ENCODE measurements around the gene BDKRB2. TPM values are rescaled to one million over a fixed set of nuclear protein-coding genes. Genes with fewer than 3 reads are reported as not detected.

The BDKRB2 gene
- total and polyA plus RNA-seq, 2 experiments from 2014 or later, result 12.4 to 14.4 TPM

DNA sequence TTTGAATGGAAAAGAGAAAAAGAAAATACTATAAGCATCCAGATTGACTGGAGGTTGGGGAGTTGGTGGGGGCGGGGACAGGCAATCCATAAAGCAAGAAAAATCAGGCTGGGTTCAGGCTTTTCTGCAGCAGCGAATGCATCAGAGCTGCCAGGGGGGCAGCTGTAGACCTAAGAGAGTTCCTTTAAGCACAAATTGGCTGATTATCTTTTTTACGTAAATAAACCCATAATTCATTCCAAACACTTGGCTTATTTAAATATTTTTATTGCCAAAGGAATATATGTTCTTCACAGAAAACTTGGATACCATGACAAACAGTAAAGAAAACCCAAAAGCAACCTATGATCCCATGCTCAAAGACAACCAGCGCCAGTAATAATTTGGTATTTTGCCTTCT is 10.2 kb downstream of the BDKRB2 start:
- H3K9me2 ChIP-seq (ENCODE audit: insufficient read depth), result no peaks in the 10 kb centered on the region
- peaks cover 16% of the 10 kb centered on the region for H3F3A ChIP-seq (ENCODE audit: insufficient read depth)
- H3K27me3 ChIP-seq (replicated peaks; ENCODE audit: insufficient read depth), result no peaks in the 10 kb centered on the region
- H3K4me2 ChIP-seq (ENCODE audit: unreplicated experiment), result no peak overlapping the region
- WGBS, 2 experiments (ENCODE audit: low coverage in 1 of 2, low lambda C conversion rate in 2 of 2, missing lambda C conversion rate in 2 of 2), result 96 to 99% methylated on average over 4 of the region's 4 CpGs
- H3K27ac ChIP-seq, result peak overlapping the region; percentile 69
- H4K20me1 ChIP-seq (ENCODE audit: insufficient read depth), result no peaks in the 10 kb centered on the region
- no peaks in the 10 kb centered on the region for H3K9me3 ChIP-seq (ENCODE audit: low read depth)
- no peak overlapping the region for H2AFZ ChIP-seq
- no peak overlapping the region for H3K4me3 ChIP-seq
- H3K79me2 ChIP-seq (ENCODE audit: insufficient read depth), result peaks cover 30% of the 10 kb centered on the region
- H3K36me3 ChIP-seq (ENCODE audit: low read depth), result peaks cover 3% of the 10 kb centered on the region; the same call in 1 of the 2 replicates
- H3K9ac ChIP-seq, result peak overlapping the region; percentile 19; the same call in 1 of the 2 replicates
- in situ Hi-C loops (cut with MboI), result no loop called here
- no peak for DNase-seq
- H3K4me1 ChIP-seq (ENCODE audit: insufficient read depth), result peaks cover 13% of the 10 kb centered on the region
- no peak for TF ChIP-seq EZH2phosphoT487 (IDR thresholded peaks at IDR 0.05; ENCODE audit: insufficient read depth, low read depth)
- no peak for TF ChIP-seq EZH2 (IDR thresholded peaks at IDR 0.05; ENCODE audit: insufficient read depth, poor library complexity, severe bottlenecking)

GRCh38 chr14:96215452-96216244 is 11.0 kb downstream of the BDKRB2 start:
- no peak overlapping the region for H3K4me3 ChIP-seq
- peak; percentile 63 for DNase-seq
- peak overlapping the region; percentile 52; the same call in 1 of the 2 replicates for H3K9ac ChIP-seq
- no peaks in the 10 kb centered on the region for H4K20me1 ChIP-seq (ENCODE audit: insufficient read depth)
- peaks cover 22% of the 10 kb centered on the region for H3K79me2 ChIP-seq (ENCODE audit: insufficient read depth)
- H3K9me3 ChIP-seq (ENCODE audit: low read depth), result no peaks in the 10 kb centered on the region
- WGBS, 2 experiments (ENCODE audit: low coverage in 1 of 2, low lambda C conversion rate in 2 of 2, missing lambda C conversion rate in 2 of 2), result 52 to 53% methylated on average over 7 of the region's 7 CpGs
- H2AFZ ChIP-seq, result no peak overlapping the region
- H3K4me2 ChIP-seq (ENCODE audit: unreplicated experiment), result no peak overlapping the region
- peaks cover 3% of the 10 kb centered on the region; the same call in 1 of the 2 replicates for H3K36me3 ChIP-seq (ENCODE audit: low read depth)
- H3K27me3 ChIP-seq (replicated peaks; ENCODE audit: insufficient read depth), result no peaks in the 10 kb centered on the region
- in situ Hi-C loops (cut with MboI), result no loop called here
- TF ChIP-seq EZH2phosphoT487 (IDR thresholded peaks at IDR 0.05; ENCODE audit: insufficient read depth, low read depth), result no peak
- no peak for TF ChIP-seq EZH2 (IDR thresholded peaks at IDR 0.05; ENCODE audit: insufficient read depth, poor library complexity, severe bottlenecking)
- peak overlapping the region; percentile 69 for H3K27ac ChIP-seq
- H3K9me2 ChIP-seq (ENCODE audit: insufficient read depth), result no peaks in the 10 kb centered on the region
- H3F3A ChIP-seq (ENCODE audit: insufficient read depth), result peaks cover 16% of the 10 kb centered on the region
- peaks cover 13% of the 10 kb centered on the region for H3K4me1 ChIP-seq (ENCODE audit: insufficient read depth)

DNA sequence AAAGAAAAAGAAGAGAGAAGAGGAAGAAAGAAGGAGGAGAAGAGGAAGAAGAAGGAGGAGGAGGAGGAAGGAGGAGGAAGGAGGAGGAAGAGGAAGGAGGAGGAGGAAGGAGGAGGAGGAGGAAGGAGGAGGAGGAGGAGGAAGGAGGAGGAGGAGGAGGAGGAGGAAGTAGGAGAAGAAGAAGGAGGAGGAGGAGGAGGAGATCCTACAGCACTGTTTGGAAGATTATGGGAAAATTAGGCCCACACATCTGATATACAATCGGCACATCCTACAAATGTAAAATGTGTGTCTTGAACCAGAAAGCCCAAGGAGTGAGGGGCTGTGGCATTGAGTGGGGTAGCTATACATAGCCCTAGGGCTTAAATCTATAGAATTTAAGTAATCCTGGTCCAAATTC is 12.0 kb downstream of the BDKRB2 start:
- Histone ChIP-seq H2AFZ (no peak overlapping the region), H3K4me3 (no peak overlapping the region), H3K79me2 (ENCODE audit: insufficient read depth) (peaks cover 12% of the 10 kb centered on the region), H3K4me2 (ENCODE audit: unreplicated experiment) (no peak overlapping the region), H3F3A (ENCODE audit: insufficient read depth) (peaks cover 16% of the 10 kb centered on the region), H4K20me1 (ENCODE audit: insufficient read depth) (no peaks in the 10 kb centered on the region), H3K9me3 (ENCODE audit: low read depth) (no peaks in the 10 kb centered on the region), H3K36me3 (ENCODE audit: low read depth) (peaks cover 3% of the 10 kb centered on the region; the same call in 1 of the 2 replicates), H3K27ac (peak overlapping the region; percentile 69), H3K9ac (no peak overlapping the region), H3K4me1 (ENCODE audit: insufficient read depth) (peaks cover 13% of the 10 kb centered on the region), H3K9me2 (ENCODE audit: insufficient read depth) (no peaks in the 10 kb centered on the region), H3K27me3 (replicated peaks; ENCODE audit: insufficient read depth) (no peaks in the 10 kb centered on the region)
- DNase-seq, result no peak
- 94 to 100% methylated on average over 1 of the region's 1 CpG for WGBS, 2 experiments (ENCODE audit: low coverage in 1 of 2, low lambda C conversion rate in 2 of 2, missing lambda C conversion rate in 2 of 2)
- TF ChIP-seq EZH2 (IDR thresholded peaks at IDR 0.05; ENCODE audit: insufficient read depth, poor library complexity, severe bottlenecking), result no peak
- no peak for TF ChIP-seq EZH2phosphoT487 (IDR thresholded peaks at IDR 0.05; ENCODE audit: insufficient read depth, low read depth)
- in situ Hi-C loops (cut with MboI), result no loop called here

GRCh38 chr14:96217376-96217913 is 12.8 kb downstream of the BDKRB2 start:
- Histone ChIP-seq H3K4me2 (ENCODE audit: unreplicated experiment) (no peak overlapping the region), H3K4me3 (no peak overlapping the region), H3K27me3 (replicated peaks; ENCODE audit: insufficient read depth) (no peaks in the 10 kb centered on the region), H3K27ac (no peak overlapping the region), H3K9ac (no peak overlapping the region), H3F3A (ENCODE audit: insufficient read depth) (peaks cover 16% of the 10 kb centered on the region), H3K4me1 (ENCODE audit: insufficient read depth) (peaks cover 13% of the 10 kb centered on the region), H3K9me2 (ENCODE audit: insufficient read depth) (no peaks in the 10 kb centered on the region), H4K20me1 (ENCODE audit: insufficient read depth) (no peaks in the 10 kb centered on the region), H3K9me3 (ENCODE audit: low read depth) (no peaks in the 10 kb centered on the region), H3K36me3 (ENCODE audit: low read depth) (no peaks in the 10 kb centered on the region; the same call in 1 of the 2 replicates), H2AFZ (no peak overlapping the region), H3K79me2 (ENCODE audit: insufficient read depth) (peaks cover 11% of the 10 kb centered on the region)
- DNase-seq, result no peak
- WGBS, 2 experiments (ENCODE audit: low coverage in 1 of 2, low lambda C conversion rate in 2 of 2, missing lambda C conversion rate in 2 of 2), result 74 to 77% methylated on average over 8 of the region's 8 CpGs
- in situ Hi-C loops (cut with MboI), result no loop called here
- no peak for TF ChIP-seq EZH2 (IDR thresholded peaks at IDR 0.05; ENCODE audit: insufficient read depth, poor library complexity, severe bottlenecking)
- TF ChIP-seq EZH2phosphoT487 (IDR thresholded peaks at IDR 0.05; ENCODE audit: insufficient read depth, low read depth), result no peak

Measured in GM23248 (cell line).